T-helper 1 cell treated with Interleukin-12 subunit alpha and Interleukin-12 subunit beta and Interleukin-4 antibody, amounts not matched to agents 30 μg/mL and 1 μg/mL, for 36 hours (primary cell): ENCODE results near the gene SMIM38.

Source experiments
- H3K27ac Mint-ChIP-seq: one replicate; pipeline ENCODE4 v1.8.0; 2021; ENCODE audit warnings: mild to moderate bottlenecking, mixed read lengths
- H3K27me3 Mint-ChIP-seq: one replicate; pipeline ENCODE4 v1.8.0; 2021; ENCODE audit warnings: low read depth, mixed read lengths
- H3K36me3 Mint-ChIP-seq: one replicate; pipeline ENCODE4 v1.8.0; 2021; ENCODE audit warnings: low read depth, mixed read lengths
- H3K4me1 Mint-ChIP-seq: one replicate; pipeline ENCODE4 v1.8.0; 2021; ENCODE audit warnings: low read depth, mixed read lengths
- H3K4me3 Mint-ChIP-seq: one replicate; pipeline ENCODE4 v1.8.0; 2021; ENCODE audit warnings: mild to moderate bottlenecking, moderate library complexity, mixed read lengths
- H3K9me3 Mint-ChIP-seq: one replicate; pipeline ENCODE4 v1.8.0; 2021; ENCODE audit warnings: mixed read lengths

SMIM38 gene

GRCh38 chr11:69167130-69167915 is 11.6 kb downstream of the SMIM38 start:
- Mint-ChIP-seq H3K27me3 (peaks cover 15% of the 10 kb centered on the region), H3K4me3 (no peak overlapping the region), H3K36me3 (no peaks in the 10 kb centered on the region), H3K9me3 (peaks cover 15% of the 10 kb centered on the region), H3K27ac (no peak overlapping the region), H3K4me1 (peaks cover 6% of the 10 kb centered on the region)

GRCh38 chr11:69167916-69168691 is 12.4 kb downstream of the SMIM38 start:
- peaks cover 10% of the 10 kb centered on the region for H3K9me3 Mint-ChIP-seq
- H3K4me1 Mint-ChIP-seq = peaks cover 6% of the 10 kb centered on the region
- no peak overlapping the region for H3K27ac Mint-ChIP-seq
- H3K4me3 Mint-ChIP-seq = no peak overlapping the region
- H3K36me3 Mint-ChIP-seq = no peaks in the 10 kb centered on the region
- H3K27me3 Mint-ChIP-seq = peaks cover 8% of the 10 kb centered on the region

GRCh38 chr11:69169479-69169878 is 13.7 kb downstream of the SMIM38 start:
- Mint-ChIP-seq H3K27ac (no peak overlapping the region), H3K4me3 (no peak overlapping the region), H3K4me1 (peaks cover 6% of the 10 kb centered on the region)

GRCh38 chr11:69170704-69171103 is 15.0 kb downstream of the SMIM38 start:
- H3K9me3 Mint-ChIP-seq = peaks cover 3% of the 10 kb centered on the region
- H3K27ac Mint-ChIP-seq = no peak overlapping the region
- no peak overlapping the region for H3K4me3 Mint-ChIP-seq
- peaks cover 6% of the 10 kb centered on the region for H3K4me1 Mint-ChIP-seq
- H3K27me3 Mint-ChIP-seq = peaks cover 3% of the 10 kb centered on the region
- no peaks in the 10 kb centered on the region for H3K36me3 Mint-ChIP-seq

More at GRCh38 chr11:69169479-69169878, 13.7 kb downstream of the SMIM38 start:
- Mint-ChIP-seq H3K27me3 (peaks cover 3% of the 10 kb centered on the region), H3K9me3 (peaks cover 3% of the 10 kb centered on the region), H3K36me3 (no peaks in the 10 kb centered on the region)

GRCh38 chr11:69171476-69172240 is 15.9 kb downstream of the SMIM38 start:
- H3K36me3 Mint-ChIP-seq = no peaks in the 10 kb centered on the region

GRCh38 chr11:69172674-69173073 is 16.9 kb downstream of the SMIM38 start:
- Mint-ChIP-seq H3K4me1 (no peaks in the 10 kb centered on the region), H3K27ac (no peak overlapping the region)

More at GRCh38 chr11:69171476-69172240, 15.9 kb downstream of the SMIM38 start:
- H3K27me3 Mint-ChIP-seq = peaks cover 3% of the 10 kb centered on the region
- peaks cover 3% of the 10 kb centered on the region for H3K9me3 Mint-ChIP-seq
- H3K27ac Mint-ChIP-seq = no peak overlapping the region
- H3K4me3 Mint-ChIP-seq = no peak overlapping the region
- H3K4me1 Mint-ChIP-seq = peaks cover 3% of the 10 kb centered on the region

GRCh38 chr11:69173331-69173730 is 17.6 kb downstream of the SMIM38 start:
- Mint-ChIP-seq H3K27me3 (no peaks in the 10 kb centered on the region), H3K9me3 (peaks cover 6% of the 10 kb centered on the region), H3K27ac (no peak overlapping the region), H3K4me3 (no peak overlapping the region), H3K4me1 (no peaks in the 10 kb centered on the region), H3K36me3 (no peaks in the 10 kb centered on the region)

More at GRCh38 chr11:69172674-69173073, 16.9 kb downstream of the SMIM38 start:
- no peak overlapping the region for H3K4me3 Mint-ChIP-seq
- H3K36me3 Mint-ChIP-seq = no peaks in the 10 kb centered on the region
- H3K9me3 Mint-ChIP-seq = peaks cover 5% of the 10 kb centered on the region
- peaks cover 3% of the 10 kb centered on the region for H3K27me3 Mint-ChIP-seq

GRCh38 chr11:69173925-69174581 is 18.3 kb downstream of the SMIM38 start:
- no peak overlapping the region for H3K4me3 Mint-ChIP-seq
- H3K4me1 Mint-ChIP-seq = no peaks in the 10 kb centered on the region
- no peaks in the 10 kb centered on the region for H3K36me3 Mint-ChIP-seq
- no peaks in the 10 kb centered on the region for H3K27me3 Mint-ChIP-seq
- H3K9me3 Mint-ChIP-seq = peaks cover 4% of the 10 kb centered on the region
- no peak overlapping the region for H3K27ac Mint-ChIP-seq

GRCh38 chr11:69174841-69175240 is 19.1 kb downstream of the SMIM38 start:
- no peaks in the 10 kb centered on the region for H3K4me1 Mint-ChIP-seq
- no peaks in the 10 kb centered on the region for H3K36me3 Mint-ChIP-seq
- H3K9me3 Mint-ChIP-seq = peaks cover 3% of the 10 kb centered on the region
- H3K27me3 Mint-ChIP-seq = no peaks in the 10 kb centered on the region
- no peak overlapping the region for H3K4me3 Mint-ChIP-seq
- H3K27ac Mint-ChIP-seq = no peak overlapping the region

GRCh38 chr11:69178819-69179482 is 23.2 kb downstream of the SMIM38 start:
- no peak overlapping the region for H3K4me3 Mint-ChIP-seq
- H3K9me3 Mint-ChIP-seq = peaks cover 6% of the 10 kb centered on the region
- H3K27ac Mint-ChIP-seq = no peak overlapping the region

GRCh38 chr11:69180226-69180625 is 24.5 kb downstream of the SMIM38 start:
- no peaks in the 10 kb centered on the region for H3K4me1 Mint-ChIP-seq
- H3K36me3 Mint-ChIP-seq = no peaks in the 10 kb centered on the region
- H3K27ac Mint-ChIP-seq = no peak overlapping the region
- no peak overlapping the region for H3K4me3 Mint-ChIP-seq
- H3K27me3 Mint-ChIP-seq = no peaks in the 10 kb centered on the region
- peaks cover 6% of the 10 kb centered on the region for H3K9me3 Mint-ChIP-seq

More at GRCh38 chr11:69178819-69179482, 23.2 kb downstream of the SMIM38 start:
- no peaks in the 10 kb centered on the region for H3K4me1 Mint-ChIP-seq
- no peaks in the 10 kb centered on the region for H3K27me3 Mint-ChIP-seq
- H3K36me3 Mint-ChIP-seq = no peaks in the 10 kb centered on the region

GRCh38 chr11:69180726-69181125 is 25.0 kb downstream of the SMIM38 start:
- Mint-ChIP-seq H3K36me3 (no peaks in the 10 kb centered on the region), H3K27ac (no peak overlapping the region), H3K9me3 (peaks cover 6% of the 10 kb centered on the region), H3K4me1 (no peaks in the 10 kb centered on the region), H3K4me3 (no peak overlapping the region), H3K27me3 (no peaks in the 10 kb centered on the region)

GRCh38 chr11:69183613-69184012 is 27.9 kb downstream of the SMIM38 start:
- Mint-ChIP-seq H3K27ac (no peak overlapping the region), H3K4me3 (no peak overlapping the region), H3K36me3 (no peaks in the 10 kb centered on the region), H3K9me3 (peaks cover 10% of the 10 kb centered on the region), H3K4me1 (no peaks in the 10 kb centered on the region), H3K27me3 (no peaks in the 10 kb centered on the region)
